HCT116 (cell line): Measurements from ENCODE around the gene KCNA2. TPM values are rescaled to one million over a fixed set of nuclear protein-coding genes. Genes with fewer than 3 reads are reported as not detected.

Experiments
- ATAC-seq: fragments of 200-7000 bp; cut with Tn5 transposase; 2 replicates; pipeline ENCODE4 v1.9.1; 2020; ENCODE audit warnings: mild to moderate bottlenecking, moderate library complexity
- BruUV-seq: library from RNA; stranded (reverse); fragments of 400-500 nt; replicated peaks from 2 replicates; lab custom pipeline; 2021; lab: Mats Ljungman, UMichigan
- CTCF ChIA-PET: fragments of 300-600 bp; sonication (Branson Sonifier 250); formaldehyde crosslinking; loops from one replicate; lab custom pipeline; 2021; ENCODE audit warnings: antibody characterized with exemption; lab: Charles Lee
- POLR2A ChIA-PET: fragments of 300-600, 350-600 bp; sonication (Branson Sonifier 250); formaldehyde crosslinking; loops from one replicate; lab custom pipeline; 2021; ENCODE audit warnings: antibody characterized with exemption; lab: Charles Lee
- RAD21 ChIA-PET, 2 experiments: fragments of 300-600 bp; sonication (Branson Sonifier 250); formaldehyde crosslinking; loops; one replicate each; lab custom pipeline; 2023; ENCODE audit warnings: low total read pairs in 2 of 2; ENCODE audit not compliant: uncharacterized antibody in 2 of 2, unreplicated experiment in 2 of 2, low non-redundant PET in 1 of 2; lab: Charles Lee
- DNase-seq: peaks from one replicate; pipeline ENCODE4 v3.0.0-alpha.2; 2010; ENCODE audit warnings: low read depth, low spot score
- H2AFZ ChIP-seq: fragments of 200-600 bp; shearing (Covaris generic), sonication (generic); 2 replicates; pipeline ENCODE4 v1.6.1; 2017; ENCODE audit warnings: low read depth, mixed run types, mixed read lengths, antibody characterized with exemption, low read length; ENCODE audit not compliant: poor library complexity, severe bottlenecking
- H3K27ac ChIP-seq: 2 replicates; pipeline ENCODE4 v1.5.1; 2012; ENCODE audit warnings: low read depth, low read length
- H3K27me3 ChIP-seq: fragments of 200-600 bp; sonication (generic); 2 replicates; pipeline ENCODE4 v1.6.1; 2016; ENCODE audit warnings: mixed run types, low read length, mixed read lengths; ENCODE audit not compliant: insufficient read depth
- H3K36me3 ChIP-seq, 2 experiments: fragments of 200-500 bp in 1 of 2; fragments of 200-600 bp in 1 of 2; sonication (Bioruptor generic) in 1 of 2; sonication (generic) in 1 of 2; 2 replicates each; pipeline versions ENCODE4 v1.5.1 to v1.6.1; 2014 to 2016; ENCODE audit warnings: low read length in 2 of 2, inconsistent platforms in 1 of 2, mixed read lengths in 1 of 2, mixed run types in 1 of 2; ENCODE audit not compliant: insufficient read depth in 2 of 2, control insufficient read depth in 1 of 2
- H3K4me1 ChIP-seq, 2 experiments: fragments of 200-600 bp in 1 of 2; sonication (generic) in 1 of 2; 2 replicates each; pipeline versions ENCODE4 v1.5.1 to v1.6.1; 2012 to 2017; ENCODE audit warnings: low read length in 2 of 2, inconsistent platforms in 1 of 2, mild to moderate bottlenecking in 1 of 2, mixed read lengths in 1 of 2, mixed run types in 1 of 2, moderate library complexity in 1 of 2; ENCODE audit not compliant: insufficient read depth in 2 of 2, control insufficient read depth in 1 of 2
- H3K4me2 ChIP-seq: fragments of 200-600 bp; sonication (generic); 2 replicates; pipeline ENCODE4 v1.6.1; 2017; ENCODE audit warnings: mixed run types, low read length, mixed read lengths
- H3K4me3 ChIP-seq, 2 experiments: fragments of 200-600 bp in 1 of 2; sonication (generic) in 1 of 2; replicated peaks in 1 of 2; 2 replicates each; pipeline ENCODE4 v1.5.1; 2011 to 2016; ENCODE audit warnings: low read length in 2 of 2, control low read depth in 1 of 2, low read depth in 1 of 2, mild to moderate bottlenecking in 1 of 2, mixed read lengths in 1 of 2, mixed run types in 1 of 2
- H3K79me2 ChIP-seq: fragments of 200-600 bp; sonication (generic); 2 replicates; pipeline ENCODE4 v1.6.1; 2017; ENCODE audit warnings: mild to moderate bottlenecking, mixed run types, low read length, moderate library complexity, mixed read lengths; ENCODE audit not compliant: insufficient read depth
- H3K9ac ChIP-seq: fragments of 200-600 bp; sonication (generic); 2 replicates; pipeline ENCODE4 v1.6.1; 2016; ENCODE audit warnings: low read length, mixed read lengths
- H3K9me2 ChIP-seq: fragments of 200-600 bp; sonication (generic), shearing (Covaris generic); 2 replicates; pipeline ENCODE4 v1.6.1; 2017; ENCODE audit warnings: mixed run types, mild to moderate bottlenecking, moderate library complexity; ENCODE audit not compliant: insufficient read depth
- H3K9me3 ChIP-seq, 2 experiments: fragments of 200-500 bp in 1 of 2; fragments of 200-600 bp in 1 of 2; sonication (Bioruptor generic) in 1 of 2; sonication (generic) in 1 of 2; 2 replicates each; pipeline ENCODE4 v1.6.1; 2014 to 2017; ENCODE audit warnings: low read length in 2 of 2, mixed read lengths in 2 of 2, inconsistent platforms in 1 of 2, low read depth in 1 of 2, mild to moderate bottlenecking in 1 of 2, mixed run types in 1 of 2, moderate library complexity in 1 of 2; ENCODE audit not compliant: control insufficient read depth in 1 of 2, insufficient read depth in 1 of 2
- H4K20me1 ChIP-seq: fragments of 200-600 bp; sonication (generic), shearing (Covaris generic); 2 replicates; pipeline ENCODE4 v1.6.1; 2017; ENCODE audit warnings: mixed run types, mild to moderate bottlenecking, moderate library complexity; ENCODE audit not compliant: insufficient read depth
- CEBPB ChIP-seq: IDR thresholded peaks from 2 replicates; pipeline ENCODE4 v1.6.1; 2012; ENCODE audit warnings: low read depth
- EGR1 ChIP-seq: IDR thresholded peaks from 2 replicates; pipeline ENCODE4 v1.6.1; 2012; ENCODE audit warnings: low read depth
- ELF1 ChIP-seq: IDR thresholded peaks from 2 replicates; pipeline ENCODE4 v1.6.1; 2012; ENCODE audit warnings: low read depth, borderline replicate concordance
- POLR2AphosphoS5 ChIP-seq: IDR thresholded peaks from 2 replicates; pipeline ENCODE4 v1.6.1; 2011; ENCODE audit warnings: mild to moderate bottlenecking, low read depth, low read length, moderate library complexity
- SIN3A ChIP-seq: IDR thresholded peaks from 2 replicates; pipeline ENCODE4 v1.6.1; 2012; ENCODE audit warnings: low read depth
- TCF7L2 ChIP-seq: IDR thresholded peaks from 2 replicates; pipeline ENCODE4 v1.7.0; 2011; ENCODE audit warnings: borderline replicate concordance, inconsistent platforms; ENCODE audit not compliant: insufficient read depth, insufficient read length; ENCODE audit errors: extremely low read depth
- YY1 ChIP-seq: IDR thresholded peaks from 2 replicates; pipeline ENCODE4 v1.6.1; 2011; ENCODE audit warnings: low read length, low read depth, moderate library complexity, mild to moderate bottlenecking; ENCODE audit not compliant: insufficient replicate concordance; ENCODE audit errors: extremely low read depth
- ZNF274 ChIP-seq: fragments of 200-500 bp; sonication (Bioruptor generic); IDR thresholded peaks from 2 replicates; pipeline ENCODE4 v1.6.1; 2014; ENCODE audit warnings: mild to moderate bottlenecking, low read depth, low read length, inconsistent platforms
- intact Hi-C: fragments of 100-400 bp; cut with micrococcal nuclease; formaldehyde crosslinking; loops from 2 replicates; pipeline ENCODE4 v1.10.0; 2022
- total RNA-seq: library from RNA; stranded (reverse); gene quantifications from one replicate; pipeline ENCODE4 v1.2.1, GENCODE V29; 2021; ENCODE audit not compliant: unreplicated experiment
- TF ChIP-seq, protein P1 (sequence below): IDR thresholded peaks from 2 replicates; pipeline ENCODE4 v1.6.1; 2012; ENCODE audit warnings: low read depth
- TF ChIP-seq, protein P2 (sequence below): IDR thresholded peaks from 2 replicates; pipeline ENCODE4 v1.6.1; 2012
- TF ChIP-seq, protein P3 (sequence below), 3 experiments: fragments of 200-600 bp in 1 of 3; sonication (generic) in 1 of 3; IDR thresholded peaks in 2 of 3; conservative IDR thresholded peaks in 1 of 3; 2 replicates each; pipeline ENCODE4 v1.5.1; 2012 to 2017; ENCODE audit warnings: low read depth in 2 of 3, low read length in 2 of 3, antibody characterized with exemption in 1 of 3, borderline replicate concordance in 1 of 3, control low read depth in 1 of 3, mild to moderate bottlenecking in 1 of 3, mixed read lengths in 1 of 3, mixed run types in 1 of 3, moderate library complexity in 1 of 3; ENCODE audit not compliant: insufficient read depth in 1 of 3

KCNA2 gene
- total RNA-seq, 1 experiment from 2014 or later, result not detected

DNA sequence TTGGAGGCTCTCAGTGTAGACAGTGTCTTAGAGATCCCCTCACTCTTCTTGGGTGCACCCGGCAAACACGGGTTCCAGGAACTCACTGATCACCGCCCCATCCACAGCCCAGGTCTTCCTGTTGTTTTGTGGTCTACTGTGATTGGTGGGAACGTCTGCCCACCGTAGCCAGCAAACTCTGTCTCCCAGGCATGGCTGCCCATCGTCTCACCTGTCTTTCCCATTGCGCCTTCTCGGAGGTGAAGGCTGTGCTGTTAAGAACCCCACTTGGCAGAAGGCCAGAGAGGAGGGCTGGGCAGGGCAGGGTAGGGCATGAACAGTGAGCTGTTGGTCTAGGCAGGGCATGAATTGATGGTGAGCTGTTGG is 14.1 kb upstream of the KCNA2 start:
- Histone ChIP-seq H3K9me2 (no peaks in the 10 kb centered on the region), H3K4me3 (no peak overlapping the region), H3K9ac (no peak overlapping the region), H3K36me3 (no peaks in the 10 kb centered on the region), H3K9me3 (no peaks in the 10 kb centered on the region), H3K27me3 (peaks cover 22% of the 10 kb centered on the region), H3K4me2 (no peak overlapping the region), H3K79me2 (no peaks in the 10 kb centered on the region), H3K27ac (no peak overlapping the region), H3K4me1 (peaks cover 8 to 22% of the 10 kb centered on the region in 2 experiments), H2AFZ (peak overlapping the region; percentile 81), H4K20me1 (no peaks in the 10 kb centered on the region)
- no peak for DNase-seq
- POLR2A ChIA-PET, result no interaction called here
- BruUV-seq, result no TSS peak
- no peak for ATAC-seq
- intact Hi-C loops, result no loop called here
- TF ChIP-seq POLR2AphosphoS5 (no peak), ELF1 (no peak), ZNF274 (no peak)
- CTCF ChIA-PET, result interaction anchor here (1.1 to 3.5 kb wide), 12 partner anchors 10 to 372 kb away, joined by 3 to 52 read pairs (median 5); no protein-coding TSS in a partner anchor
- RAD21 ChIA-PET, result interaction anchor here in 1 of 2 experiments (1.4 kb wide), 2 partner anchors 145 to 160 kb away, joined by 3 to 5 read pairs; no protein-coding TSS in a partner anchor

DNA sequence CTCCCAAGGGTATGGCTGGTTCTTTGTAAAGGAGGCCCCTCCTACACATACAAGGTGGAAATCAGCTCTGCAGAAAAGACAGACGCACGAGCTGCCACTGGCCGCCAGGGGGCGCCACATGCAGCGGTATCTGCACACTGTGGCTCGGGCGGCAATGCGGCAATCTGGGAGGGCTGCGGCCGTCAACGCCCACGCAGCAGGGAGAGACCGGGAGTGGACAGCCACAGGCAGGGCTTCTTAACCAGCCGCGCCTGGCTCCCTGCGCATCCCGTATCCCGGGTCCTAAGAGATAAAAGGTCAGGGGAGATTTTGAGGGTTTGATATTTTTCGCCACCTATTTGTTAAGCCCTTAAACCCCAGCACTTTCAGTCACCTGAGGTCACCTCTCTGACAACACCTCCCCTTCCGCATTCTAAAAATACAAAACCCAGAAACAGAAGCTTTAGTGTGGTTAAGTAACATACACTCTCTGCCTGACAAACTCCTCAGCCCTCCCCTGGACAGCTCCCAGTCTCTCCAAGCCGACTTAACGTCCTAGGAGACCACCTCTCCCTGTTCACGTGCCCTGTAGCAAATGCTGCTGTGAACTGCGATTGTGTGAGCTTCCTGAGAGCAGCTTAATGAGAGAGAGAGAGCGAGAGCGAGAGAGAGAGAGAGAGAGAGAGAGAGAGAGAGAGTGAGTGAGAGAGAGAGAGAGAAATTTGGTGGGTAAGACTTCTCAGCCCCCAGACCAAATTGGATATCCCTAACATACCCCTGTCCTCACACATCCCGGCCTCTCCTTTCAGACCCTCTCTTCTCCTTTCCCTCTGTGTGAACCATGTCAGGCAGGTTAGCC is 13.5 kb upstream of the KCNA2 start:
- H3K36me3 ChIP-seq, result no peaks in the 10 kb centered on the region
- no peaks in the 10 kb centered on the region for H4K20me1 ChIP-seq
- RAD21 ChIA-PET, result interaction anchor here in 1 of 2 experiments (1.4 kb wide), 3 partner anchors 146 to 164 kb away, joined by 3 to 5 read pairs (median 4); no protein-coding TSS in a partner anchor
- no peak overlapping the region for H3K27ac ChIP-seq
- CTCF ChIA-PET, result interaction anchor here (0.6 to 3.5 kb wide), 17 partner anchors 10 to 373 kb away, joined by 3 to 52 read pairs (median 5); no protein-coding TSS in a partner anchor
- peak overlapping the region; percentile 58 for H3K4me2 ChIP-seq
- ATAC-seq, result peak; percentile 88
- no peaks in the 10 kb centered on the region for H3K9me2 ChIP-seq
- H3K4me1 ChIP-seq, result peaks cover 8 to 22% of the 10 kb centered on the region in 2 experiments
- H3K9ac ChIP-seq, result no peak overlapping the region
- H3K79me2 ChIP-seq, result no peaks in the 10 kb centered on the region
- no peak overlapping the region for H3K4me3 ChIP-seq
- BruUV-seq, result no TSS peak
- intact Hi-C loops, result loop anchor here (1.0 to 5.0 kb wide), 3 partner anchors 142 to 207 kb away; no protein-coding TSS in a partner anchor
- no peaks in the 10 kb centered on the region for H3K9me3 ChIP-seq
- peak overlapping the region; percentile 81 for H2AFZ ChIP-seq
- POLR2A ChIA-PET, result interaction anchor here (1.0 kb wide), 1 partner anchor 145 kb away, joined by 3 read pairs; no protein-coding TSS in a partner anchor
- peak; percentile 63 for DNase-seq
- peaks cover 22% of the 10 kb centered on the region for H3K27me3 ChIP-seq
- TF ChIP-seq, protein P1, sequence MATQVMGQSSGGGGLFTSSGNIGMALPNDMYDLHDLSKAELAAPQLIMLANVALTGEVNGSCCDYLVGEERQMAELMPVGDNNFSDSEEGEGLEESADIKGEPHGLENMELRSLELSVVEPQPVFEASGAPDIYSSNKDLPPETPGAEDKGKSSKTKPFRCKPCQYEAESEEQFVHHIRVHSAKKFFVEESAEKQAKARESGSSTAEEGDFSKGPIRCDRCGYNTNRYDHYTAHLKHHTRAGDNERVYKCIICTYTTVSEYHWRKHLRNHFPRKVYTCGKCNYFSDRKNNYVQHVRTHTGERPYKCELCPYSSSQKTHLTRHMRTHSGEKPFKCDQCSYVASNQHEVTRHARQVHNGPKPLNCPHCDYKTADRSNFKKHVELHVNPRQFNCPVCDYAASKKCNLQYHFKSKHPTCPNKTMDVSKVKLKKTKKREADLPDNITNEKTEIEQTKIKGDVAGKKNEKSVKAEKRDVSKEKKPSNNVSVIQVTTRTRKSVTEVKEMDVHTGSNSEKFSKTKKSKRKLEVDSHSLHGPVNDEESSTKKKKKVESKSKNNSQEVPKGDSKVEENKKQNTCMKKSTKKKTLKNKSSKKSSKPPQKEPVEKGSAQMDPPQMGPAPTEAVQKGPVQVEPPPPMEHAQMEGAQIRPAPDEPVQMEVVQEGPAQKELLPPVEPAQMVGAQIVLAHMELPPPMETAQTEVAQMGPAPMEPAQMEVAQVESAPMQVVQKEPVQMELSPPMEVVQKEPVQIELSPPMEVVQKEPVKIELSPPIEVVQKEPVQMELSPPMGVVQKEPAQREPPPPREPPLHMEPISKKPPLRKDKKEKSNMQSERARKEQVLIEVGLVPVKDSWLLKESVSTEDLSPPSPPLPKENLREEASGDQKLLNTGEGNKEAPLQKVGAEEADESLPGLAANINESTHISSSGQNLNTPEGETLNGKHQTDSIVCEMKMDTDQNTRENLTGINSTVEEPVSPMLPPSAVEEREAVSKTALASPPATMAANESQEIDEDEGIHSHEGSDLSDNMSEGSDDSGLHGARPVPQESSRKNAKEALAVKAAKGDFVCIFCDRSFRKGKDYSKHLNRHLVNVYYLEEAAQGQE, result no peak
- TF ChIP-seq CEBPB (no peak), TCF7L2 (no peak), YY1 (peak; percentile 36), EGR1 (peak; percentile 99), SIN3A (no peak)
- TF ChIP-seq, protein P2, sequence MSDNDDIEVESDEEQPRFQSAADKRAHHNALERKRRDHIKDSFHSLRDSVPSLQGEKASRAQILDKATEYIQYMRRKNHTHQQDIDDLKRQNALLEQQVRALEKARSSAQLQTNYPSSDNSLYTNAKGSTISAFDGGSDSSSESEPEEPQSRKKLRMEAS, result 0 out of 2 replicates have a peak, but pooled peaks have one; percentile 56
- TF ChIP-seq, protein P3, sequence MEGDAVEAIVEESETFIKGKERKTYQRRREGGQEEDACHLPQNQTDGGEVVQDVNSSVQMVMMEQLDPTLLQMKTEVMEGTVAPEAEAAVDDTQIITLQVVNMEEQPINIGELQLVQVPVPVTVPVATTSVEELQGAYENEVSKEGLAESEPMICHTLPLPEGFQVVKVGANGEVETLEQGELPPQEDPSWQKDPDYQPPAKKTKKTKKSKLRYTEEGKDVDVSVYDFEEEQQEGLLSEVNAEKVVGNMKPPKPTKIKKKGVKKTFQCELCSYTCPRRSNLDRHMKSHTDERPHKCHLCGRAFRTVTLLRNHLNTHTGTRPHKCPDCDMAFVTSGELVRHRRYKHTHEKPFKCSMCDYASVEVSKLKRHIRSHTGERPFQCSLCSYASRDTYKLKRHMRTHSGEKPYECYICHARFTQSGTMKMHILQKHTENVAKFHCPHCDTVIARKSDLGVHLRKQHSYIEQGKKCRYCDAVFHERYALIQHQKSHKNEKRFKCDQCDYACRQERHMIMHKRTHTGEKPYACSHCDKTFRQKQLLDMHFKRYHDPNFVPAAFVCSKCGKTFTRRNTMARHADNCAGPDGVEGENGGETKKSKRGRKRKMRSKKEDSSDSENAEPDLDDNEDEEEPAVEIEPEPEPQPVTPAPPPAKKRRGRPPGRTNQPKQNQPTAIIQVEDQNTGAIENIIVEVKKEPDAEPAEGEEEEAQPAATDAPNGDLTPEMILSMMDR (IDR thresholded peaks at IDR 0.05 in 2 of 3, conservative IDR thresholded peaks at IDR 0.05 in 1 of 3; ENCODE audit: borderline replicate concordance in 1 of 3, insufficient read depth in 1 of 3, low read depth in 2 of 3, low read length in 2 of 3), result peak; percentile 80 to 98 (median 93); a peak in 5 of 6 replicates
